Kidney (tissue), 14 donors: Measurements from ENCODE around the gene MAMLD1. TPM values are rescaled to one million over a fixed set of nuclear protein-coding genes. Genes with fewer than 3 reads are reported as not detected.

Experiments used
- DNase-seq, 5 donors: peaks; one replicate each; pipeline ENCODE4 v3.0.0-alpha.2; 2013 to 2020
- FAIRE-seq: peaks from 2 replicates; lab custom pipeline; 2012; peaks lifted over from hg19 to GRCh38; lab: Jason Lieb, UNC
- H3K27ac ChIP-seq, 2 donors: one replicate each; pipeline ENCODE4 v1.7.0; 2013; ENCODE audit warnings: low read depth in 2 of 2, low read length in 2 of 2, inconsistent platforms in 1 of 2
- H3K27me3 ChIP-seq: one replicate; pipeline ENCODE4 v1.7.1; 2013; ENCODE audit warnings: low read length, inconsistent platforms; ENCODE audit not compliant: control insufficient read depth, insufficient read depth
- H3K36me3 ChIP-seq, 3 donors: one replicate each; pipeline versions ENCODE4 v1.7.0 to v1.7.1; 2013; ENCODE audit warnings: low read length in 3 of 3, control low read depth in 1 of 3, inconsistent platforms in 1 of 3; ENCODE audit not compliant: insufficient read depth in 3 of 3, control insufficient read depth in 2 of 3
- H3K4me1 ChIP-seq, 3 donors: one replicate each; pipeline versions ENCODE4 v1.7.0 to v1.7.1; 2013; ENCODE audit warnings: low read length in 3 of 3, inconsistent platforms in 1 of 3, low read depth in 1 of 3; ENCODE audit not compliant: control insufficient read depth in 2 of 3, insufficient read depth in 2 of 3
- H3K4me3 ChIP-seq, 3 donors: one replicate each; pipeline versions ENCODE4 v1.7.0 to v1.8.1; 2013; ENCODE audit warnings: low read length in 3 of 3, control low read depth in 1 of 3, inconsistent platforms in 1 of 3
- H3K9ac ChIP-seq, 3 donors: one replicate each; pipeline versions ENCODE4 v1.7.0 to v1.7.1; 2013; ENCODE audit warnings: low read length in 3 of 3, control low read depth in 1 of 3, inconsistent platforms in 1 of 3
- H3K9me3 ChIP-seq, 3 donors: one replicate each; pipeline versions ENCODE4 v1.7.0 to v1.7.1; 2013; ENCODE audit warnings: low read length in 3 of 3, control low read depth in 1 of 3, inconsistent platforms in 1 of 3; ENCODE audit not compliant: control insufficient read depth in 2 of 3, insufficient read depth in 1 of 3
- intact Hi-C: fragments of 100-400 bp; cut with DNase I; formaldehyde crosslinking; loops from one replicate; pipeline ENCODE4 v1.11.1; 2022
- polyA plus RNA-seq: library from polyadenylated mRNA; stranded (reverse); fragments of 350-450 nt; fragmentation: Illumina TruSeq; extraction: RNeasy Lipid Tissue Mini Kit (QIAGEN cat#74804); gene quantifications from one replicate; pipeline ENCODE4 v1.2.3, GENCODE V29; 2014; ENCODE audit warnings: low read depth, low replicate concordance; ENCODE audit not compliant: insufficient read depth
- total RNA-seq: library from RNA; stranded (reverse); fragmentation: NEBNext Ultra II Directional; extraction: Animal tissue kit (Norgen Biotek cat#: 25700); gene quantifications from one replicate; pipeline ENCODE4 v1.2.1, GENCODE V29; 2021
- TF ChIP-seq, protein P1 (sequence below): IDR thresholded peaks from 3 replicates; pipeline ENCODE4 v1.5.1; 2012; ENCODE audit warnings: mild to moderate bottlenecking, moderate library complexity, borderline replicate concordance; ENCODE audit not compliant: insufficient read depth; ENCODE audit errors: extremely low read depth
- donor health status: control.
- donor health status: control.
- donor health status: control.
- donor health status: control.
- donor health status: control.
- donor health status: DM: yes; HTN: yes; CAD: no.
- donor health status: Normal renal cell carcinoma (clear cell type).

MAMLD1 gene
- total and polyA plus RNA-seq, 2 donors from 2014 or later, result 1.4 to 6.5 TPM

DNA sequence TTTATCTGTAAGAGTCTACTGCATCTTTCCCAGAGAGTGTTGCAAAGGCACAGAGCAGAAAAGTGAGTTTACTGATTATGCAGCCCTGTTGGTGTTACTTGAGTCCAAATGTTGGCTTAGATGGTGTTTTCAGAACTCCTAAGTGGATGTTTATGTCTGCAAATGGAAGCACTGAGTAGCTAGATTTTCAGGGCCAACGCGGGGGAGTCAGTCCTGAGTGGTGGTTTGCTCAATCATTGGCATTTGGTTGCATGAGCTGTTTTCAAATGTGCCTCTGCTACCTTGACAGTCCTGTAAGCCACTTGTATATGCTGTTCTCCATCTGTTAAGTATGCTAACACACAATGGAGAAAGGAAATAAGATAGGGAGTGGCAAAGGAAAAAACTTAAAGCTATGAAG is 45.4 kb downstream of the MAMLD1 start:
- Histone ChIP-seq H3K9me3 (no peaks in the 10 kb centered on the region), H3K4me1 (no peaks in the 10 kb centered on the region), H3K36me3 (no peaks in the 10 kb centered on the region), H3K27ac (no peak overlapping the region), H3K27me3 (no peaks in the 10 kb centered on the region), H3K4me3 (no peak overlapping the region), H3K9ac (no peak overlapping the region)
- DNase-seq (no peak), FAIRE-seq (no peak)
- intact Hi-C loops, result no loop called here
- TF ChIP-seq, protein P1, sequence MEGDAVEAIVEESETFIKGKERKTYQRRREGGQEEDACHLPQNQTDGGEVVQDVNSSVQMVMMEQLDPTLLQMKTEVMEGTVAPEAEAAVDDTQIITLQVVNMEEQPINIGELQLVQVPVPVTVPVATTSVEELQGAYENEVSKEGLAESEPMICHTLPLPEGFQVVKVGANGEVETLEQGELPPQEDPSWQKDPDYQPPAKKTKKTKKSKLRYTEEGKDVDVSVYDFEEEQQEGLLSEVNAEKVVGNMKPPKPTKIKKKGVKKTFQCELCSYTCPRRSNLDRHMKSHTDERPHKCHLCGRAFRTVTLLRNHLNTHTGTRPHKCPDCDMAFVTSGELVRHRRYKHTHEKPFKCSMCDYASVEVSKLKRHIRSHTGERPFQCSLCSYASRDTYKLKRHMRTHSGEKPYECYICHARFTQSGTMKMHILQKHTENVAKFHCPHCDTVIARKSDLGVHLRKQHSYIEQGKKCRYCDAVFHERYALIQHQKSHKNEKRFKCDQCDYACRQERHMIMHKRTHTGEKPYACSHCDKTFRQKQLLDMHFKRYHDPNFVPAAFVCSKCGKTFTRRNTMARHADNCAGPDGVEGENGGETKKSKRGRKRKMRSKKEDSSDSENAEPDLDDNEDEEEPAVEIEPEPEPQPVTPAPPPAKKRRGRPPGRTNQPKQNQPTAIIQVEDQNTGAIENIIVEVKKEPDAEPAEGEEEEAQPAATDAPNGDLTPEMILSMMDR, result no peak

DNA sequence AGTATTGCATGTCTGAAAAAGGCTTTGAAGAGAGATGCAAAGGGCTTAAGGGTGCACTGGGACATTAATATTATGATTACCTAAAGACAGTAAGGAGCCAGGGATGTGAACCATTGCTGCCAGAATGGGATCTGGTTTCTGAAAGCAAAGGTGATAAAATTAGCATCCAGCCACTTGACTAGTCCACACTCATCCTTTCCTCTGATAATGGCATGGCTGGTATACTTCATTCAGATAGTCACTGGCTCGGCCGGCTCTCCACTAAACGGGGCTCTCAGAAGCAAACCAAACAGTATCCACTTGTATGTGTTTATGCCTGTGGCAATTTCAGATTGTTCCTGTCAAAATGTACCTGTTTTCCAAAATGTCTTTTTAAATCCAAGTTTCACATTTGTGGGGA is 46.4 kb downstream of the MAMLD1 start:
- FAIRE-seq, result no peak
- TF ChIP-seq, protein P1, result no peak

DNA sequence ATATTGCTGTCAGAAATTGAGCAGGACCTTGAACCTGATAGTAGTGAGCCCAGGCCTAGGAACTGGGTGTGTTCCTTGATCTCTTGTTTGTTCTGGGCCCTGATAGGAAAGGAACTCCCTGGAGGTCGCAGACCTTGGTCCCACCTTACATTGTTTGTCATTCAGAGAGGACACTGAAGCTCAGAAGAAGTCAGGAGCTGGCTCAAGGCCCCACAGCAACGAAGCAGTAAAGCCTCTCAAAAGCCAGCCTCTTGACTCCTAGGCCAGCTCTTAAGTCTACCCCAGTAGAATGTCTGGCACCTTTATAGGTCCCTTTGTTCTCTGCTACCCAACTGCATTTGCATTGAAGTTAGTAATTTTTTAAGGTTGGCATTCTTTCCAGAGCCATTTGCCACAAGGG is 46.8 kb downstream of the MAMLD1 start:
- DNase-seq, result no peak
- no peaks in the 10 kb centered on the region for H3K4me1 ChIP-seq
- no peak overlapping the region for H3K27ac ChIP-seq
- H3K27me3 ChIP-seq, result no peaks in the 10 kb centered on the region
- no peaks in the 10 kb centered on the region for H3K9me3 ChIP-seq
- H3K4me3 ChIP-seq, result no peak overlapping the region
- intact Hi-C loops, result no loop called here
- no peaks in the 10 kb centered on the region for H3K36me3 ChIP-seq
- no peak overlapping the region for H3K9ac ChIP-seq
- no peak for FAIRE-seq
- TF ChIP-seq, protein P1, result no peak

More for the DNA sequence above, 46.4 kb downstream of the MAMLD1 start:
- Histone ChIP-seq H3K27me3 (no peaks in the 10 kb centered on the region), H3K36me3 (no peaks in the 10 kb centered on the region), H3K27ac (no peak overlapping the region), H3K9me3 (no peaks in the 10 kb centered on the region), H3K9ac (no peak overlapping the region), H3K4me3 (no peak overlapping the region), H3K4me1 (no peaks in the 10 kb centered on the region)
- intact Hi-C loops, result no loop called here
- no peak for DNase-seq

DNA sequence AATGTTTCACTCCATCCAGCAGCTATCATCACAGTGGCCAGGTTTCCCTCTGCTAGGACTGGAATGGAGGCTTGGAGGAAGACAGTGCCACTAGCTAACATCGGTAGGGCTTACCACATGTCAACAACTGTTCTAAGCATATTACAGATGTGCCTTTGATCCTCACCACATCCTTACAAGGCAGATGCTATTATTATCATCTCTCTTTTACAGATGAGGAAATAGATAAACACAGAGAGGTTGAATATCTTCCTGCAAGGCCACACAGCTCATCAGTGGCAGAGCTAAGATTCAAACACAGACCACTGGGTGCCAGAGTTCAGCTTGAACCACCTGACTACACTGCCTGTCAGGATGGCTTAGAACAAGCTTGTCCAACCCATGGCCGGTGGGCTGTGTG is 47.4 kb downstream of the MAMLD1 start:
- Histone ChIP-seq H3K36me3 (no peaks in the 10 kb centered on the region), H3K9me3 (no peaks in the 10 kb centered on the region), H3K27ac (no peak overlapping the region), H3K4me3 (no peak overlapping the region), H3K9ac (no peak overlapping the region), H3K4me1 (no peaks in the 10 kb centered on the region), H3K27me3 (no peaks in the 10 kb centered on the region)
- TF ChIP-seq, protein P1, result no peak
- DNase-seq, result no peak
- intact Hi-C loops, result no loop called here
- FAIRE-seq, result no peak
